Lower leg skin (tissue), 3 donors: ENCODE data around the gene APBA3.

Experiments used
- CTCF ChIP-seq, 3 donors: fragments of 450-650 bp; IDR thresholded peaks; one replicate each; pipeline ENCODE4 v1.5.1; 2016; ENCODE audit warnings: antibody characterized with exemption in 3 of 3, mild to moderate bottlenecking in 3 of 3, moderate library complexity in 2 of 3
- POLR2A ChIP-seq, 2 donors: fragments of 450-650 bp; IDR thresholded peaks; one replicate each; pipeline ENCODE4 v1.6.1; 2016 to 2017; ENCODE audit warnings: antibody characterized with exemption in 2 of 2, mild to moderate bottlenecking in 1 of 2, moderate library complexity in 1 of 2

- TF ChIP-seq CTCF (IDR thresholded peaks at IDR 0.05) (no peak), POLR2A (IDR thresholded peaks at IDR 0.05) (no peak)
These were observed 15.1 kb upstream of the APBA3 start for GRCh38 chr19:3776479-3777040.
